ENCODE results near the gene VWA5B1.

DNA sequence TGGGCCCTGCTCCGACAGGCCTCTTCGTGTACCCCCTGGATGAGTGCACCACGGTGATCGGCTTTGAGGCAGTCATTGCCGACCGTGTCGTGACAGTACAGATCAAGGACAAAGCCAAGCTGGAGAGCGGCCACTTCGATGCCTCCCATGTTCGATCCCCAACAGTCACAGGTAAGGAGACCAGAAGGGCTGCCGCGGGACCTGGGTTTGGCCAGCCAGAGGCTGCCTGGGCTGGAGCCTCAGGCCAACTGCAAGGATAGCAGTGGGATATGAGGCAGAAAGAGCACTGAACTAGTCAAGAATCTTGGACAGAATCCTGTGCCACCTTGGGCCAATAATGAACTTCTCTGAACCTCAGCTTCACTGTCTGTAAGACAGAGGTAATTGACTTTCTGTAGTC is 22.1 kb downstream of the VWA5B1 start:
- no peak for TF ChIP-seq POLR2AphosphoS5 (IDR thresholded peaks at IDR 0.05; ENCODE audit: borderline replicate concordance, low read depth, low read length)
- TF ChIP-seq EZH2 (IDR thresholded peaks at IDR 0.05): no peak
- TF ChIP-seq FOXP2 (optimal IDR thresholded peaks at IDR 0.05; ENCODE audit: control extremely low read depth, extremely low read length, insufficient read depth): no peak

Data from SK-N-MC (cell line).